GM12878 (cell line): ENCODE measurements around the gene C1orf35. TPM values are rescaled to one million over a fixed set of nuclear protein-coding genes. Genes with fewer than 3 reads are reported as not detected.

Experiments used
- ASH2L ChIP-seq: fragments of 300-600, 200-600 bp; sonication (generic); IDR thresholded peaks from 2 replicates; pipeline ENCODE4 v1.6.1; 2017; ENCODE audit warnings: low read depth, mild to moderate bottlenecking, borderline replicate concordance
- BCLAF1 ChIP-seq: fragments of 450-650 bp; IDR thresholded peaks from 2 replicates; pipeline ENCODE4 v1.6.1; 2017; ENCODE audit warnings: antibody characterized with exemption, mild to moderate bottlenecking, moderate library complexity
- BMI1 ChIP-seq: fragments of 450-650 bp; IDR thresholded peaks from 2 replicates; pipeline ENCODE4 v1.6.1; 2016; ENCODE audit warnings: mild to moderate bottlenecking, moderate library complexity, borderline replicate concordance
- CTCF ChIP-seq, 3 experiments: IDR thresholded peaks in 2 of 3; conservative IDR thresholded peaks in 1 of 3; 2 replicates each; pipeline ENCODE4 v1.5.1; 2011; ENCODE audit warnings: low read depth in 3 of 3, low read length in 3 of 3, mild to moderate bottlenecking in 3 of 3, control low read depth in 2 of 3, moderate library complexity in 2 of 3, inconsistent platforms in 1 of 3, mixed read lengths in 1 of 3; ENCODE audit not compliant: control insufficient read depth in 2 of 3, insufficient read depth in 1 of 3; ENCODE audit errors: extremely low read depth in 1 of 3
- E4F1 ChIP-seq: fragments of 450-650 bp; IDR thresholded peaks from 2 replicates; pipeline ENCODE4 v1.6.1; 2018; ENCODE audit warnings: borderline replicate concordance, mild to moderate bottlenecking; ENCODE audit not compliant: partially characterized antibody
- EP300 ChIP-seq, 2 experiments: fragments of 150-350 bp in 1 of 2; IDR thresholded peaks; 2 replicates each; pipeline ENCODE4 v1.6.1; 2011 to 2012; ENCODE audit warnings: low read depth in 2 of 2, low read length in 2 of 2, borderline replicate concordance in 1 of 2, improper control_type of control experiment in 1 of 2, inconsistent platforms in 1 of 2; ENCODE audit not compliant: control insufficient read depth in 1 of 2
- FOXM1 ChIP-seq: IDR thresholded peaks from 2 replicates; pipeline ENCODE4 v1.6.1; 2012; ENCODE audit warnings: low read depth, mild to moderate bottlenecking, inconsistent platforms, low read length, moderate library complexity
- HDAC2 ChIP-seq: fragments of 200-600 bp; sonication (generic); IDR thresholded peaks from 2 replicates; pipeline ENCODE4 v1.6.1; 2017
- NFXL1 ChIP-seq: fragments of 450-650 bp; IDR thresholded peaks from 2 replicates; pipeline ENCODE4 v1.6.1; 2017; ENCODE audit warnings: antibody characterized with exemption, mild to moderate bottlenecking, borderline replicate concordance
- POLR2AphosphoS5 ChIP-seq: IDR thresholded peaks from 2 replicates; pipeline ENCODE4 v1.6.1; 2011; ENCODE audit warnings: mild to moderate bottlenecking, low read length, inconsistent platforms
- RUNX3 ChIP-seq: IDR thresholded peaks from 2 replicates; pipeline ENCODE4 v1.6.1; 2012; ENCODE audit warnings: low read length, inconsistent platforms
- SPI1 ChIP-seq: IDR thresholded peaks from 2 replicates; pipeline ENCODE4 v1.6.1; 2011; ENCODE audit warnings: low read depth, mild to moderate bottlenecking, low read length, moderate library complexity, borderline replicate concordance; ENCODE audit not compliant: insufficient read depth
- ZBTB11 ChIP-seq: fragments of 450-650 bp; formaldehyde crosslinking; IDR thresholded peaks from 2 replicates; pipeline ENCODE4 v1.5.0; 2022; ENCODE audit warnings: mild to moderate bottlenecking, missing genetic modification characterization
- ZNF207 ChIP-seq: fragments of 450-650 bp; IDR thresholded peaks from 2 replicates; pipeline ENCODE4 v1.6.1; 2014; ENCODE audit warnings: antibody characterized with exemption, mild to moderate bottlenecking, borderline replicate concordance
- polyA plus RNA-seq, 11 experiments: library from polyadenylated mRNA; depleted of rRNA in 4 of 11; unstranded in 6 of 11; stranded (reverse) in 5 of 11; fragments of >200 nt; fragmentation: Nextera tagmentation in 4 of 11; fragmentation: Illumina TruSeq in 1 of 11; extraction: Ambion mirVana in 4 of 11; extraction: Trizol in 1 of 11; gene quantifications; 1 replicate in 1 of 11; 2 replicates in 10 of 11; pipeline versions ENCODE4 v1.2.1 to v1.2.3, GENCODE V29; 2011 to 2016; ENCODE audit warnings: inconsistent platforms in 2 of 11, missing spikeins in 2 of 11, low read depth in 1 of 11
- total RNA-seq, 4 experiments: library from RNA; depleted of rRNA in 3 of 4; stranded (reverse); fragments of >200 nt in 3 of 4; fragmentation: Illumina TruSeq in 1 of 4; extraction: Trizol in 1 of 4; gene quantifications; 2 replicates each; pipeline versions ENCODE4 v1.2.1 to v1.2.3, GENCODE V29; 2013 to 2021

C1orf35 gene
- total and polyA plus RNA-seq, 10 of the 15 experiments (the other 5 are each of a cell fraction or from before 2014, with no cell fraction given): 2.5 to 27.0 (median 10.6) TPM

- TF ChIP-seq ASH2L (peak; percentile 60; the same call in 1 of the 2 replicates), ZNF207 (peak; percentile 81; the same call in 1 of the 2 replicates), BMI1 (no peak), BCLAF1 (0 out of 2 replicates have a peak, but pooled peaks have one; percentile 41), E4F1 (no peak), EP300 (IDR thresholded peaks at IDR 0.05; ENCODE audit: borderline replicate concordance in 1 of 2, control insufficient read depth in 1 of 2, low read depth in 2 of 2, low read length in 2 of 2) (0 out of 4 replicates have a peak, but pooled peaks of 1 of the 2 experiments have one; percentile 10), RUNX3 (no peak; the same call in 1 of the 2 replicates), CTCF (IDR thresholded peaks at IDR 0.05 in 2 of 3, conservative IDR thresholded peaks at IDR 0.05 in 1 of 3; ENCODE audit: control insufficient read depth in 2 of 3, extremely low read depth in 1 of 3, insufficient read depth in 1 of 3, low read depth in 3 of 3, low read length in 3 of 3) (no peak), NFXL1 (no peak), FOXM1 (no peak), SPI1 (no peak), ZBTB11 (no peak; the same call in 1 of the 2 replicates), POLR2AphosphoS5 (peak; percentile 87), HDAC2 (no peak)
Measured at GRCh38 chr1:228082214-228082917, 20.8 kb downstream of the C1orf35 start, which contains the start of gene ARF1 (continued).
